ENCODE measurements around the gene ATP8B4.

The ATP8B4 gene

DNA sequence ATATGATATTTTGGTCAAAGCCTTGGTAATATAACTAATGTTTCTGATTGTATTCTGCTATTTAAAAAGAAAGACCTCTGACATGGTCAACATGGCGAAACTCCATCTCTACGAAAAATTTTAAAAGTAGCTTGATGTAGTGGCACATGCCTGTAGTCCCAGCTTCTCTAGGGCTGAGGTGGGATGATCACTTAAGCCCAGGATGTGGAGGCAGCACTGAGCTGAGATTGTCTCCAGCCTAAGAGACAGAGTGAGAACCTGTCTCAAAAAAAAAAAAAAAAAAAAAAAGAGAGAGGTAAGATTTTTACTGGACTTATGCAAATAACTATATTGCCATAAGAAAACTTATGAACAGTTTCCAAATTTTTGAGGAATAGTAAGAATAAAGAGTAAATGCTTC, 32.4 kb upstream of the ATP8B4 start:
- H3K4me1 ChIP-seq (ENCODE audit: insufficient read depth, low read length, poor library complexity, severe bottlenecking): peaks cover 7% of the 10 kb centered on the region
- no peaks in the 10 kb centered on the region for H3K9me3 ChIP-seq (ENCODE audit: insufficient read depth, low read depth, low read length)
- H3K79me2 ChIP-seq (ENCODE audit: insufficient read depth, low read length): no peaks in the 10 kb centered on the region
- no peaks in the 10 kb centered on the region for H3K27me3 ChIP-seq (ENCODE audit: insufficient read depth, low read length, poor library complexity, severe bottlenecking)
- H3K4me3 ChIP-seq (ENCODE audit: low read length, poor library complexity, severe bottlenecking): no peak overlapping the region
- no peaks in the 10 kb centered on the region for H3K9me2 ChIP-seq (replicated peaks; ENCODE audit: low read depth, low read length)
- no peak overlapping the region for H3K9ac ChIP-seq (ENCODE audit: low read depth, low read length, poor library complexity, severe bottlenecking)
- no peaks in the 10 kb centered on the region for H3K36me3 ChIP-seq (ENCODE audit: insufficient read depth, low read length)
- H3K4me2 ChIP-seq (ENCODE audit: low read depth, low read length, poor library complexity, severe bottlenecking): no peak overlapping the region
- no peaks in the 10 kb centered on the region for H4K20me1 ChIP-seq (ENCODE audit: insufficient read depth, low read length, poor library complexity, severe bottlenecking)
- TF ChIP-seq, protein P1, sequence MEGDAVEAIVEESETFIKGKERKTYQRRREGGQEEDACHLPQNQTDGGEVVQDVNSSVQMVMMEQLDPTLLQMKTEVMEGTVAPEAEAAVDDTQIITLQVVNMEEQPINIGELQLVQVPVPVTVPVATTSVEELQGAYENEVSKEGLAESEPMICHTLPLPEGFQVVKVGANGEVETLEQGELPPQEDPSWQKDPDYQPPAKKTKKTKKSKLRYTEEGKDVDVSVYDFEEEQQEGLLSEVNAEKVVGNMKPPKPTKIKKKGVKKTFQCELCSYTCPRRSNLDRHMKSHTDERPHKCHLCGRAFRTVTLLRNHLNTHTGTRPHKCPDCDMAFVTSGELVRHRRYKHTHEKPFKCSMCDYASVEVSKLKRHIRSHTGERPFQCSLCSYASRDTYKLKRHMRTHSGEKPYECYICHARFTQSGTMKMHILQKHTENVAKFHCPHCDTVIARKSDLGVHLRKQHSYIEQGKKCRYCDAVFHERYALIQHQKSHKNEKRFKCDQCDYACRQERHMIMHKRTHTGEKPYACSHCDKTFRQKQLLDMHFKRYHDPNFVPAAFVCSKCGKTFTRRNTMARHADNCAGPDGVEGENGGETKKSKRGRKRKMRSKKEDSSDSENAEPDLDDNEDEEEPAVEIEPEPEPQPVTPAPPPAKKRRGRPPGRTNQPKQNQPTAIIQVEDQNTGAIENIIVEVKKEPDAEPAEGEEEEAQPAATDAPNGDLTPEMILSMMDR (conservative IDR thresholded peaks at IDR 0.05; ENCODE audit: low read length): no peak
- TF ChIP-seq EZH2phosphoT487 (IDR thresholded peaks at IDR 0.05; ENCODE audit: borderline replicate concordance): no peak
- no peak overlapping the region for H2AFZ ChIP-seq (ENCODE audit: low read length)
- no peaks in the 10 kb centered on the region for H3F3A ChIP-seq (ENCODE audit: low read depth)

DNA sequence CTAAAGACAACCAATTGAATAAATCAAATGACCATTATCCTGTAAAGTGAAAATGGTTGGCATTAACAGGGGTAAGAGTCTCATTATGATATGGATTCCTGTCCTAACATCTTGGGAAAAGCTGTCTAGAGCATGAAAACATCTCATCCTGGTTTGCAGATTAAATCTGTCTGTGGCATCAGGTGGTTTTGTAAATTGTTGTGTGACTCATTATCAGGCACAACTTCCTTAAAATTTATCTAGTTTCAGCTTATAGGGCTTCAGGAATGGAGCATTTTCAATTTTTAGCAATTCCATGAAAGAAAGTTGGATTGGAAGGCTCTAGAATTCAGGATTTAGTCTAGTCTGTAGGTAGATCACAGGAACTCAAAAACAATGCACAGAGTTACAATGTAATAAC, 31.8 kb upstream of the ATP8B4 start:
- Histone ChIP-seq H3K4me1 (ENCODE audit: insufficient read depth, low read length, poor library complexity, severe bottlenecking) (peaks cover 7% of the 10 kb centered on the region), H3K9ac (ENCODE audit: low read depth, low read length, poor library complexity, severe bottlenecking) (no peak overlapping the region), H3K9me2 (replicated peaks; ENCODE audit: low read depth, low read length) (no peaks in the 10 kb centered on the region), H2AFZ (ENCODE audit: low read length) (no peak overlapping the region), H3F3A (ENCODE audit: low read depth) (no peaks in the 10 kb centered on the region), H3K27me3 (ENCODE audit: insufficient read depth, low read length, poor library complexity, severe bottlenecking) (no peaks in the 10 kb centered on the region), H3K36me3 (ENCODE audit: insufficient read depth, low read length) (no peaks in the 10 kb centered on the region), H3K4me3 (ENCODE audit: low read length, poor library complexity, severe bottlenecking) (no peak overlapping the region), H3K79me2 (ENCODE audit: insufficient read depth, low read length) (no peaks in the 10 kb centered on the region), H3K9me3 (ENCODE audit: insufficient read depth, low read depth, low read length) (no peaks in the 10 kb centered on the region), H3K4me2 (ENCODE audit: low read depth, low read length, poor library complexity, severe bottlenecking) (no peak overlapping the region), H4K20me1 (ENCODE audit: insufficient read depth, low read length, poor library complexity, severe bottlenecking) (no peaks in the 10 kb centered on the region)
- TF ChIP-seq, protein P1 (conservative IDR thresholded peaks at IDR 0.05; ENCODE audit: low read length): no peak
- no peak for TF ChIP-seq EZH2phosphoT487 (IDR thresholded peaks at IDR 0.05; ENCODE audit: borderline replicate concordance)

DNA sequence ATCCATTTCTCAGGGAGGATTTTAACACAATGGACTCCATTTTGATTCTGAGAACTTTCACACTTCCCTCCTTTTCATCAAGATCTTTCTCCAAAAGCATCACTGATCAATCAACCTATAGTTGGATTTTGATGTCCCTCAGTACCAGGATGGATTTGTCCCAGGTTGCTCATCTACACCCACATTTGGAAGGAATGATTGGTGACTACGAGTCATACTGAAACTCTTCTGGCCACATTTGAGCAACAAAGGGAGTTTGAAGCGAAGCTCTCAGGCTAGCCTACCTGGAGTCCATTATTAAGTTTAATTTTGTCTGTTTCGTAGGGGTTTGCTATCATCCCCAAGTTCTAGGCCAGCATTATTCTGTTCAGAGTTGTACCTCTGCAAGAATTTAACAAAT, 31.3 kb upstream of the ATP8B4 start:
- Histone ChIP-seq H3K9me3 (ENCODE audit: insufficient read depth, low read depth, low read length) (no peaks in the 10 kb centered on the region), H3K79me2 (ENCODE audit: insufficient read depth, low read length) (no peaks in the 10 kb centered on the region), H3F3A (ENCODE audit: low read depth) (no peaks in the 10 kb centered on the region), H3K4me2 (ENCODE audit: low read depth, low read length, poor library complexity, severe bottlenecking) (no peak overlapping the region), H3K4me3 (ENCODE audit: low read length, poor library complexity, severe bottlenecking) (no peak overlapping the region), H3K36me3 (ENCODE audit: insufficient read depth, low read length) (no peaks in the 10 kb centered on the region), H3K9me2 (replicated peaks; ENCODE audit: low read depth, low read length) (no peaks in the 10 kb centered on the region), H2AFZ (ENCODE audit: low read length) (0 out of 2 replicates have a peak overlapping the region, but pooled peaks have one; percentile 39), H3K27me3 (ENCODE audit: insufficient read depth, low read length, poor library complexity, severe bottlenecking) (no peaks in the 10 kb centered on the region), H3K9ac (ENCODE audit: low read depth, low read length, poor library complexity, severe bottlenecking) (no peak overlapping the region), H3K4me1 (ENCODE audit: insufficient read depth, low read length, poor library complexity, severe bottlenecking) (peaks cover 7% of the 10 kb centered on the region), H4K20me1 (ENCODE audit: insufficient read depth, low read length, poor library complexity, severe bottlenecking) (no peaks in the 10 kb centered on the region)
- TF ChIP-seq EZH2phosphoT487 (IDR thresholded peaks at IDR 0.05; ENCODE audit: borderline replicate concordance): no peak

DNA sequence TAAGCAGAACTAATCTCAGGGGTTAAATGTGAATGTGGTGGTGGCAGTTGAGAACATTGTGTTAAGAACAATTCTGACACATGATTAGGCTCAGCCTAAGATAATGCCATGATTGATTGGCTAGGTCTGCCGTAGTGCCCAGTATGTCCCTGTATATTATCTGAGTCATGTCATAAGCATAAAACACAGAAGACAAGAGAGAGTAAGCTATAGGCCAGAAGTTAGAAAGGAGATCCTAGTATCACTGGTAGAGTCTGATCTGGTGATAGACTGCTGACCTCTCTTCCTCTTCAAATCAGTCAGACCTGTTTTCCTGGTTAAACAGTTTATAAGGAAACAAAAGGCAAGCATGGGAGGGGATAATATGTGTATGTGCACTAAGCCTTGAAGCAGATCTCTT, 30.1 kb upstream of the ATP8B4 start:
- no peaks in the 10 kb centered on the region for H3K9me3 ChIP-seq (ENCODE audit: insufficient read depth, low read depth, low read length)
- peak overlapping the region; percentile 65; the same call in 1 of the 2 replicates for H2AFZ ChIP-seq (ENCODE audit: low read length)
- no peak overlapping the region for H3K4me3 ChIP-seq (ENCODE audit: low read length, poor library complexity, severe bottlenecking)
- no peak overlapping the region for H3K9ac ChIP-seq (ENCODE audit: low read depth, low read length, poor library complexity, severe bottlenecking)
- H3K4me2 ChIP-seq (ENCODE audit: low read depth, low read length, poor library complexity, severe bottlenecking): no peak overlapping the region
- H3K36me3 ChIP-seq (ENCODE audit: insufficient read depth, low read length): no peaks in the 10 kb centered on the region
- peaks cover 7% of the 10 kb centered on the region for H3K4me1 ChIP-seq (ENCODE audit: insufficient read depth, low read length, poor library complexity, severe bottlenecking)
- H3K79me2 ChIP-seq (ENCODE audit: insufficient read depth, low read length): no peaks in the 10 kb centered on the region
- H3K9me2 ChIP-seq (replicated peaks; ENCODE audit: low read depth, low read length): no peaks in the 10 kb centered on the region
- no peaks in the 10 kb centered on the region for H4K20me1 ChIP-seq (ENCODE audit: insufficient read depth, low read length, poor library complexity, severe bottlenecking)
- no peaks in the 10 kb centered on the region for H3F3A ChIP-seq (ENCODE audit: low read depth)
- TF ChIP-seq EZH2phosphoT487 (IDR thresholded peaks at IDR 0.05; ENCODE audit: borderline replicate concordance): no peak
- TF ChIP-seq, protein P1 (conservative IDR thresholded peaks at IDR 0.05; ENCODE audit: low read length): no peak
- H3K27me3 ChIP-seq (ENCODE audit: insufficient read depth, low read length, poor library complexity, severe bottlenecking): no peaks in the 10 kb centered on the region

Measured in Loucy (cell line).